Upper lobe of right lung (tissue), 1 donor: ENCODE data around the gene PTPRB. TPM values are rescaled to one million over a fixed set of nuclear protein-coding genes. Genes with fewer than 3 reads are reported as not detected.

Experiments
- ATAC-seq: fragments of 200-7000 bp; cut with Tn5 transposase; one replicate; pipeline ENCODE4 v1.9.1; 2020; ENCODE audit warnings: mild to moderate bottlenecking, moderate library complexity
- DNase-seq: peaks from one replicate; pipeline ENCODE4 v3.0.0-alpha.2; 2020
- H3K27ac ChIP-seq: fragments of 200-600 bp; one replicate; pipeline ENCODE4 v1.8.0; 2022
- H3K27me3 ChIP-seq: fragments of 200-600 bp; one replicate; pipeline ENCODE4 v1.8.0; 2022; ENCODE audit warnings: mild to moderate bottlenecking
- H3K36me3 ChIP-seq: fragments of 200-600 bp; one replicate; pipeline ENCODE4 v1.8.0; 2022
- H3K4me1 ChIP-seq: fragments of 200-600 bp; one replicate; pipeline ENCODE4 v1.8.0; 2022
- H3K4me3 ChIP-seq: fragments of 200-600 bp; one replicate; pipeline ENCODE4 v1.8.0; 2022; ENCODE audit warnings: mild to moderate bottlenecking
- H3K9me3 ChIP-seq: fragments of 200-600 bp; one replicate; pipeline ENCODE4 v1.8.0; 2022
- intact Hi-C: fragments of 100-400 bp; cut with DNase I; formaldehyde crosslinking; loops from one replicate; pipeline ENCODE4 v1.11.0; 2022
- total RNA-seq: library from RNA; stranded (reverse); fragmentation: NEBNext Ultra II Directional; extraction: Animal tissue kit (Norgen Biotek cat#: 25700); gene quantifications from one replicate; pipeline ENCODE4 v1.2.1, GENCODE V29; 2021
- TF ChIP-seq, protein P1 (sequence below): fragments of 200-600 bp; IDR thresholded peaks from one replicate; pipeline ENCODE4 v1.8.0; 2022; ENCODE audit warnings: antibody characterized with exemption
- donor health status: DM: no; HTN: yes; CAD: no; lungs with severe emphysema.

PTPRB gene
- total RNA-seq, 1 donor from 2014 or later = 196 TPM

DNA sequence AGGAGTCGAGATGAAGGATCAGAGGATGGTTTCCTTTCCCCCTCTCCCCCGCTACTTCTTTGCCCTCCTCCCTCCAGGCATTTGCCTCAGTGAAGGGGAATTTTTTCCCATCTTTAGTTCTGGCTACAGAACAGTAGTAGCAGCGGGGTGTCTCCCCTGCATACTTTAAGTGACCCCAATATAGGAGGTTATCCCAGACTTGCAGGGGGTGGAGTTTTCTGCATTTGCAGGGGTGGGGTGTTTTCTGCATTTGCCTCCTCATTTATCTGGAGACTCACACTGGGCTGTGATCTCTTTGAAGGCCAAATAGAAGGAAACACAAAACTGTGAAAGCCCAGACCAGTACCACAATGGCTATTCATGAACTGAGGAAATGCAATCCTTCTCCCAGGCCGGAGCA lies 19.8 kb downstream of the PTPRB start:
- no peaks in the 10 kb centered on the region for H3K27me3 ChIP-seq
- DNase-seq = no peak
- H3K4me3 ChIP-seq = no peak overlapping the region
- TF ChIP-seq, protein P1, sequence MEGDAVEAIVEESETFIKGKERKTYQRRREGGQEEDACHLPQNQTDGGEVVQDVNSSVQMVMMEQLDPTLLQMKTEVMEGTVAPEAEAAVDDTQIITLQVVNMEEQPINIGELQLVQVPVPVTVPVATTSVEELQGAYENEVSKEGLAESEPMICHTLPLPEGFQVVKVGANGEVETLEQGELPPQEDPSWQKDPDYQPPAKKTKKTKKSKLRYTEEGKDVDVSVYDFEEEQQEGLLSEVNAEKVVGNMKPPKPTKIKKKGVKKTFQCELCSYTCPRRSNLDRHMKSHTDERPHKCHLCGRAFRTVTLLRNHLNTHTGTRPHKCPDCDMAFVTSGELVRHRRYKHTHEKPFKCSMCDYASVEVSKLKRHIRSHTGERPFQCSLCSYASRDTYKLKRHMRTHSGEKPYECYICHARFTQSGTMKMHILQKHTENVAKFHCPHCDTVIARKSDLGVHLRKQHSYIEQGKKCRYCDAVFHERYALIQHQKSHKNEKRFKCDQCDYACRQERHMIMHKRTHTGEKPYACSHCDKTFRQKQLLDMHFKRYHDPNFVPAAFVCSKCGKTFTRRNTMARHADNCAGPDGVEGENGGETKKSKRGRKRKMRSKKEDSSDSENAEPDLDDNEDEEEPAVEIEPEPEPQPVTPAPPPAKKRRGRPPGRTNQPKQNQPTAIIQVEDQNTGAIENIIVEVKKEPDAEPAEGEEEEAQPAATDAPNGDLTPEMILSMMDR = no peak
- no peak for ATAC-seq
- H3K9me3 ChIP-seq = no peaks in the 10 kb centered on the region
- intact Hi-C loops = no loop called here
- H3K27ac ChIP-seq = no peak overlapping the region
- H3K36me3 ChIP-seq = no peaks in the 10 kb centered on the region
- no peaks in the 10 kb centered on the region for H3K4me1 ChIP-seq

DNA sequence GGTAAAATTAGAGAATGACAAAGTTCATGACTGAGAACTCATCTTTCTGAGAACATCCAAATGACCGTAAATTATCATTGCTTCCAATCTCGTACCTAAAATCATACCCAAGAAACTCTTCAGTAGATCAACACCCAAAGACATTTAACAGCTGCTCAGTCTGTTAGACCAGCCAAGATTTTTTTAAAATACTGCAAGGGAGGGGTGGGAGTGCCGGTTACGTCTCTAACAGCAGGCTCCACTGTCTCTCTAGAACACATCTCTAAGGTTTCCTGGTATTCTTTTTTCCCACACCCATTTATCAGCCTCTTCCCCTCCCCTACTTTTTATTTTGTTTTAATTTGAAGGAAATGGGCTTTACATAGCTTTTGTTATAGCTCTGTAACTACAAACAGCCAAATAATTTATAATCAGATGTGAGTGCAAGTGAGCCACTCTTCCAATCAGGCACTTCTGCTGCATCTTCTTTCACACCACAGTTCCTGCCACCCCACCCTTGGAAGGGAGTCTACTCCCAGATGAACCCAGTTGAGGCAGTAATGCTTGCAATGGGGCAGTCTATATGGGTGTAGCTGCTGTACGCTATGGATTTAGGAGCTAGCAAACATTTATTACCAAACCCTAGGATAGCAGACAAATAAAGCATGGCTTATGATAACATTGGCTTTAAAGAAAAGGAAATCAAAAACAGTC lies 21.9 kb downstream of the PTPRB start:
- intact Hi-C loops = no loop called here
- Histone ChIP-seq H3K27ac (no peak overlapping the region), H3K27me3 (no peaks in the 10 kb centered on the region)

DNA sequence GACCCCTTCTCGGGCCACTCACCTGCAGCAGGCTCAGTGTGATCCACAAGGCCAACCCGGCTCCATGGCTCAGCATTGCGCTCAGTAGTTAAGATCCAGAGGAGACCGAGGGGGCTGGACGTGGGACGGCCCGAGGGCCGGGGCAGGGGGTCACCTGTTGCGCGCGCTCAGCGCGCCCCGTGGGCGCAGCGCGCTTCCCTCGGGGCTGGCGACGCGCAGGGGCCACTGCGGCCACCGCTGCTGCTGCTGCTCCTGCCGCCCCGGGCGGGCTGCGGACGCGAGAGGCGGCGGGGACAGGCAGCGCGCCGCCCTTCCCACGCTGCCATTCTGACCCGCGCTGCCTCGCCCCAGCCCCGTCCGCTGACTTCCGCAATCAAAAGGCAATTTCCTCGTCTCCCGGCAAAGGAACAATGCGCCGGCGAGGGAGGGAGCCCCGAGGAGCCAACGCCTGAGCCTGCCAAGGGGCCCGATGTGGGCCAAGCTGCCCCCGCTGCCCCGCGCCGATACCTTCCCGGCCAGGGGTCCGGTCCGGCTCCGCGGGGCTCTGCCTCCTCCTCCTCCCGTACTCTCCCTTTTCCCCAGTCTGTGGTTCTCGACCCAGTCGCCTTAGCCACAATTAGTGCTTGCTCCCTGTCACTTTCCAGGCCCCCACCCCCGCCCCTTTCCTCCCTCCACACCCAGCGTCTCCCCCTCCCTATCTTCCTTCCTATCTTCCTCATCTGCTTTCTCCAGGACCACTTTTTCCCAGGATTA lies 27.3 kb downstream of the PTPRB start:
- DNase-seq = peak; percentile 74
- peak; percentile 91 for ATAC-seq
- Histone ChIP-seq H3K9me3 (no peaks in the 10 kb centered on the region), H3K27ac (peak overlapping the region; percentile 73), H3K36me3 (no peaks in the 10 kb centered on the region), H3K4me3 (peak overlapping the region; percentile 52), H3K27me3 (peaks cover 22% of the 10 kb centered on the region), H3K4me1 (peaks cover 4% of the 10 kb centered on the region)
- TF ChIP-seq, protein P1 = no peak
- intact Hi-C loops = no loop called here

More for the DNA sequence above, 21.9 kb downstream of the PTPRB start:
- DNase-seq (no peak), ATAC-seq (no peak)
- Histone ChIP-seq H3K36me3 (no peaks in the 10 kb centered on the region), H3K4me3 (no peak overlapping the region), H3K9me3 (no peaks in the 10 kb centered on the region), H3K4me1 (no peaks in the 10 kb centered on the region)
- TF ChIP-seq, protein P1 = no peak

DNA sequence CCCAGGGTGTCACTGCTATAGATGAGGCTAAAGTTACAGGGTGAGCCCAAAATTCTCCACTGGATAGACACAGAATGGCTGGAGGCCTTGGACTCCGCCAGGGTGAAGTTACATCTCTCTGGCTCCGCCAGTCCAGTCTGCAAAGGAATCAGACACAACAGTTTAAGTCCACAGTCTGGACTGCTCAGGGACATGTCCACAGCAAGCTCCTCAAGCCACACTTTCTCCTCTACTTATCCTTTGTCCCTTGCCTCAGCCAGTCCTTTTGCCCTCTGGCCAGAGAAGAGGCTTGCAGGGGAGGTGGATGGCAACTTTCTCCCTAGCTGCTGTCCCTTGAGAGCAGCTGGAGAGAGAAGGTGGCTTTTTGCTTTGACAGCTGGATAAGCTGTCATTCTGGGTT lies 28.0 kb downstream of the PTPRB start:
- peak overlapping the region; percentile 52 for H3K4me3 ChIP-seq
- ATAC-seq = no peak
- H3K36me3 ChIP-seq = no peaks in the 10 kb centered on the region
- peak overlapping the region; percentile 73 for H3K27ac ChIP-seq
- DNase-seq = no peak
- TF ChIP-seq, protein P1 = no peak
- intact Hi-C loops = no loop called here
- peaks cover 26% of the 10 kb centered on the region for H3K27me3 ChIP-seq
- H3K9me3 ChIP-seq = no peaks in the 10 kb centered on the region
- H3K4me1 ChIP-seq = peaks cover 4% of the 10 kb centered on the region

DNA sequence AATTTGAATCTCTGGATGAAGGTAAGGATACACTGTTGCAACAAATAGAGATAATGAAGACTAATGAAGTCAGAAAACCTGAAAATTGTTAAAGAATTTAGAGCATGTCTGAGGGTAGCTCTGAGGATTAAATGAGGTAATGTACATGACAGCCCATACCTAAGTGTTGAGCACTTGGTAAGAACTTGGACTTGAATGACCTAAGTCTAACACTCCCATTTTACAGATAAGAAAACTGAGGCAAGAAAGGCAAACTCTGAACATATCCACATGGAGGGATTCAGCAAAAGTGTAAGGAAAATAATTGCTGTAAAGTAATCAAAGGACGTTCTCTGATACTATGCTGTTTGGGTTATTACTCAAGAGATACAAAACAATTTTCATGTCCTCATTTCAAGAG lies 29.0 kb downstream of the PTPRB start:
- Histone ChIP-seq H3K36me3 (no peaks in the 10 kb centered on the region), H3K4me1 (peaks cover 4% of the 10 kb centered on the region), H3K4me3 (peak overlapping the region; percentile 52), H3K9me3 (no peaks in the 10 kb centered on the region), H3K27ac (peak overlapping the region; percentile 73), H3K27me3 (peaks cover 31% of the 10 kb centered on the region)
- TF ChIP-seq, protein P1 = no peak
- no peak for ATAC-seq
- DNase-seq = no peak
- intact Hi-C loops = no loop called here
